Measurements from ENCODE around the gene YDJC. TPM values are rescaled to one million over a fixed set of nuclear protein-coding genes. Genes with fewer than 3 reads are reported as not detected.

The YDJC gene
- total RNA-seq, 1 donor from 2014 or later: 15.7 TPM

- peak overlapping the region; percentile 52 for H3K27ac Mint-ChIP-seq (ENCODE audit: unreplicated experiment)
- H3K36me3 Mint-ChIP-seq (ENCODE audit: unreplicated experiment): no peaks in the 10 kb centered on the region
- no peak for DNase-seq (ENCODE audit: extremely low spot score, unreplicated experiment)
- peaks cover 10% of the 10 kb centered on the region for H3K4me1 Mint-ChIP-seq (ENCODE audit: unreplicated experiment)
- peak overlapping the region; percentile 65 for H3K4me3 Mint-ChIP-seq (ENCODE audit: unreplicated experiment)
- TF ChIP-seq CTCF (IDR thresholded peaks at IDR 0.05): no peak
- H3K27me3 Mint-ChIP-seq (ENCODE audit: unreplicated experiment): no peaks in the 10 kb centered on the region
- H3K9me3 Mint-ChIP-seq (ENCODE audit: unreplicated experiment): no peaks in the 10 kb centered on the region
These were observed 27.2 kb upstream of the YDJC start for GRCh38 chr22:21657020-21657359.

DNA sequence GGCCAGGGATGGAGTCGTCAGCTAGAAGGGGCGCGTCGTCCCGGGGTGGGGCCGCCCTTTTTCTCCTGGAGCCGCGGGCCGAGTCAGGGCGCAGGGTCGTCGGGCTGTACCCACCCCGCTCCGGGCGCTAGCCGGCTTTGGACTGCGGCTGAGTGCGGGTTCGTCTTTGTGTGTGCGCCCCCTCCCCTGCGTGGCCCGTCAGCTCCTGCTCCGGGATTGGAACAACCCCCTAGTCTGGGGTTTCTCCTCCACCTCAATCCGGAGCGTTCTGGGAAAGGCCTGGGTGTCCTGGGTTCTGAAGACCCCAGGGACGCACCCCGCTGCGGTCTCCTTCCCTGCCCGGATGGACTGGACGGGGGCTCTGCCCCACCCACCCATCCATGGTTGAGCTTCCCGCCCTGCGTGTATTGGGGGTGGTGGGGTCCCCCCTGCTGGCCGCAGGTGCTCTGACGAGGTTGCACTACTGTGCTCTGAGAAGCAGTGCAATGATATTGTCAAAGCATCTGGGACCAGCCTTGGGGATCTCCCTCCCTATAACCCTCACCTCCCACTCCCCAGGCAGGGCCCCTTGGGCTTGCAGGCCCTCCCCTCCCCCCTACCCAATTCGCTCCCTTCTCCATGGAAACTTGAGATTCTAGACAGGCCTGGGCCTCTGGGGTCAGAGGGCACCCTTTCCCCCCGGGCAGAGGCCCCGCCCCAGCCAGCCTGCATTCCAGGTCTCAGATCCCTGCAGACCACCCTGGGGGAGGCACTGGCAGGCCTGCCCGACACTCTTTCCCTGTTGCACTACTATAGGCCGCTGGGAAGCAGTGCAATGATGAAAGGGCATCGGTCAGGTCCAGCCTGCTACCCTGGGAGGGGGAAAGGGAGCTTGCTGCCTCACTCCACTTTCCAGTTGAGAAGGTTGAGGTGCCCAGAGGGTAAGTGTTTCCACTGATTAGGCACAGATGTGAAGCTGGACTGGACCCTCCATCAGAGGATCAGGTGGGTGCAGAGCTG, 23.0 kb upstream of the YDJC start:
- H3K36me3 Mint-ChIP-seq (ENCODE audit: unreplicated experiment): no peaks in the 10 kb centered on the region
- no peaks in the 10 kb centered on the region for H3K27me3 Mint-ChIP-seq (ENCODE audit: unreplicated experiment)
- no peak for DNase-seq (ENCODE audit: extremely low spot score, unreplicated experiment)
- TF ChIP-seq CTCF (IDR thresholded peaks at IDR 0.05): no peak
- peak overlapping the region; percentile 90 for H3K4me3 Mint-ChIP-seq (ENCODE audit: unreplicated experiment)
- H3K27ac Mint-ChIP-seq (ENCODE audit: unreplicated experiment): no peak overlapping the region
- peaks cover 20% of the 10 kb centered on the region for H3K4me1 Mint-ChIP-seq (ENCODE audit: unreplicated experiment)
- H3K9me3 Mint-ChIP-seq (ENCODE audit: unreplicated experiment): no peaks in the 10 kb centered on the region

DNA sequence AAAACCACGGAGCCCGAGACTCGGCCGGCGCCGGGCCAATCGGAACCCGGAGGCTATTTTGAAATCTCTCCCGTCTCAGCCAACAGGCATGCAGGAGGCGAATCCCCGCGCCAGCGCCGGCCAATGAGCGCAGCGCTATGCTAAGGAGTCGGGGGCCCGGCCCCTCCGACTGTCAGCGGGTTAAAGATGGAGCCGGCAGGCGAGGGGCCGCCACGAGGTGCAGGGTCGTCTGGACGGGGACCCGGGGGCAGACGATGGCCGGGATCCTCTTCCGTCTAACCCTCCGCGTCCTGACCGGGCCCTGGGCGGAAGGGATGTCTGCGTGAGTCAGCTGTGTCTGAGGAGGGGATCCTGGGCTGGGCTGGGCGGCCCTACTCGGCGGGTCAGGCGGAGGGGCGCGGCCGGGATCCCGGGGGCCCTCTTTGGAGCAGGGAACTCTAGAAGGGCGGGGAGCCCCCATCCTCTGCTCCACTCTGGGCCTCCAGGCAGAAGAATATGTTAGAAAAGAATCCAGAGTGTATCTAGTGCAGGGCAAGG, 22.3 kb upstream of the YDJC start:
- H3K4me1 Mint-ChIP-seq (ENCODE audit: unreplicated experiment): peaks cover 18% of the 10 kb centered on the region
- H3K4me3 Mint-ChIP-seq (ENCODE audit: unreplicated experiment): peak overlapping the region; percentile 90
- no peaks in the 10 kb centered on the region for H3K9me3 Mint-ChIP-seq (ENCODE audit: unreplicated experiment)
- H3K27ac Mint-ChIP-seq (ENCODE audit: unreplicated experiment): peak overlapping the region; percentile 79
- no peaks in the 10 kb centered on the region for H3K27me3 Mint-ChIP-seq (ENCODE audit: unreplicated experiment)
- no peak for TF ChIP-seq CTCF (IDR thresholded peaks at IDR 0.05)
- no peaks in the 10 kb centered on the region for H3K36me3 Mint-ChIP-seq (ENCODE audit: unreplicated experiment)
- peak; percentile 96 for DNase-seq (ENCODE audit: extremely low spot score, unreplicated experiment)

- Mint-ChIP-seq H3K4me1 (ENCODE audit: unreplicated experiment) (peaks cover 15% of the 10 kb centered on the region), H3K27me3 (ENCODE audit: unreplicated experiment) (no peaks in the 10 kb centered on the region), H3K9me3 (ENCODE audit: unreplicated experiment) (no peaks in the 10 kb centered on the region), H3K27ac (ENCODE audit: unreplicated experiment) (peak overlapping the region; percentile 79), H3K36me3 (ENCODE audit: unreplicated experiment) (no peaks in the 10 kb centered on the region), H3K4me3 (ENCODE audit: unreplicated experiment) (peak overlapping the region; percentile 90)
- DNase-seq (ENCODE audit: extremely low spot score, unreplicated experiment): no peak
- no peak for TF ChIP-seq CTCF (IDR thresholded peaks at IDR 0.05)
These were observed 21.7 kb upstream of the YDJC start for GRCh38 chr22:21651521-21652009.

Measured in osteocyte (in vitro differentiated cells).